Adrenal gland (tissue), 12 donors: Measurements from ENCODE around the gene POGZ. TPM values are rescaled to one million over a fixed set of nuclear protein-coding genes. Genes with fewer than 3 reads are reported as not detected.
A peak's percentile ranks its signal among the peaks of the same experiment; 100 is the strongest.

Experiments
- DNase-seq, 7 donors: peaks; one replicate each; pipeline ENCODE4 v3.0.0-alpha.2; 2019 to 2020
- H3K27ac ChIP-seq, 5 donors: fragments of 200-600 bp; sonication (generic) in 4 of 5; 1 replicate in 3 of 5; 2 replicates in 2 of 5; pipeline versions ENCODE4 v1.5.1 to v1.8.0; 2016 to 2020; ENCODE audit warnings: mild to moderate bottlenecking in 1 of 5
- H3K27me3 ChIP-seq: fragments of 200-600 bp; 2 replicates; pipeline ENCODE4 v1.8.0; 2021
- H3K36me3 ChIP-seq, 2 donors: fragments of 200-600 bp; replicated peaks in 1 of 2; 1 replicate in 1 of 2; 2 replicates in 1 of 2; pipeline versions ENCODE4 v1.5.1 to v1.8.0; 2018 to 2022
- H3K4me1 ChIP-seq, 2 donors: fragments of 200-600 bp; replicated peaks in 1 of 2; 1 replicate in 1 of 2; 2 replicates in 1 of 2; pipeline versions ENCODE4 v1.5.1 to v1.8.0; 2018 to 2021
- H3K4me3 ChIP-seq, 4 donors: fragments of 200-600 bp; sonication (generic) in 3 of 4; one replicate each; pipeline ENCODE4 v1.5.1; 2016 to 2018
- H3K9me3 ChIP-seq, 3 donors: fragments of 200-600 bp; sonication (generic) in 1 of 3; replicated peaks in 1 of 3; 1 replicate in 2 of 3; 2 replicates in 1 of 3; pipeline versions ENCODE4 v1.5.1 to v1.8.0; 2016 to 2021
- CTCF ChIP-seq, 6 experiments: fragments of 450-650 bp in 4 of 6; fragments of 200-600 bp in 2 of 6; sonication (generic) in 1 of 6; IDR thresholded peaks; 1 replicate in 5 of 6; 2 replicates in 1 of 6; pipeline versions ENCODE4 v1.5.1 to v1.8.0; 2016 to 2021; ENCODE audit warnings: antibody characterized with exemption in 6 of 6, mild to moderate bottlenecking in 2 of 6, moderate library complexity in 1 of 6
- POLR2A ChIP-seq, 2 donors: fragments of 450-650 bp; IDR thresholded peaks; one replicate each; pipeline ENCODE4 v1.6.1; 2017; ENCODE audit warnings: antibody characterized with exemption in 2 of 2, mild to moderate bottlenecking in 2 of 2, moderate library complexity in 1 of 2
- WGBS, 4 donors: extraction: QIAGEN DNeasy Blood & Tissue Kit in 2 of 4; methylation state at CpG; one replicate each; pipeline versions ENCODE4 v1.1.5 to v1.1.7; 2013 to 2017; 5-methylcytosine and 5-hydroxymethylcytosine counted together
- intact Hi-C, 2 donors: fragments of 100-400 bp; cut with DNase I; formaldehyde crosslinking; loops; one replicate each; pipeline versions ENCODE4 v1.14.1 to v1.15.0; 2022 to 2023
- polyA plus RNA-seq, 3 donors: library from polyadenylated mRNA; stranded (reverse); fragments of 200-250 nt in 2 of 3; fragments of 350-450 nt in 1 of 3; fragmentation: Illumina TruSeq in 1 of 3; extraction: RNeasy Lipid Tissue Mini Kit (QIAGEN cat#74804) in 1 of 3; gene quantifications; one replicate each; pipeline ENCODE4 v1.2.3, GENCODE V29; 2013 to 2014
- total RNA-seq, 9 donors: library from RNA; depleted of rRNA in 4 of 9; stranded (reverse); fragments of >200 nt in 4 of 9; fragments of 120-200 nt in 1 of 9; fragmentation: NEBNext Ultra II Directional in 1 of 9; extraction: Animal tissue kit (Norgen Biotek cat#: 25700) in 1 of 9; gene quantifications; one replicate each; pipeline versions ENCODE4 v1.1.0 to v1.2.4, GENCODE V29; 2013 to 2023
- donor health status: healthy with polysubstance abuse.
- donor health status: Bipolar disorder and iron deficiency.
- donor health status: DM: yes; HTN: yes; CAD: no.
- donor health status: DM: no; HTN: no; CAD: no.
- donor health status: DM: no; HTN: no; CAD: no.
- donor health status: DM: yes; HTN: yes; CAD: no.

Gene POGZ
- total and polyA plus RNA-seq, 12 donors = 24.0 to 117 (median 61.9) TPM

- H3K27me3 ChIP-seq = no peaks in the 10 kb centered on the region
- peaks cover 0 to 93% of the 10 kb centered on the region in 2 donors for H3K36me3 ChIP-seq
- H3K4me3 ChIP-seq = no peak overlapping the region
- intact Hi-C loops = loop anchor here in 1 of 2 donors (10.0 kb wide), 1 partner anchor 123 kb away; the partner anchor contains the start of gene ZNF687
- H3K27ac ChIP-seq = no peak overlapping the region
- TF ChIP-seq CTCF (IDR thresholded peaks at IDR 0.05) (no peak), POLR2A (IDR thresholded peaks at IDR 0.05) (no peak)
- no peaks in the 10 kb centered on the region for H3K9me3 ChIP-seq
- no peaks in the 10 kb centered on the region for H3K4me1 ChIP-seq
- WGBS, 4 donors = 86 to 99% (median 95%) methylated on average over 3 of the region's 3 CpGs
- DNase-seq = no peak
Measured at GRCh38 chr1:151407304-151407703, 52.0 kb downstream of the POGZ start.

GRCh38 chr1:151406176-151406575, 53.1 kb downstream of the POGZ start:
- Histone ChIP-seq H3K27ac (no peak overlapping the region), H3K9me3 (no peaks in the 10 kb centered on the region), H3K36me3 (peaks cover 0 to 93% of the 10 kb centered on the region in 2 donors), H3K27me3 (no peaks in the 10 kb centered on the region), H3K4me1 (peaks cover 0 to 3% of the 10 kb centered on the region in 2 donors), H3K4me3 (no peak overlapping the region)
- no peak for DNase-seq
- intact Hi-C loops = loop anchor here in 1 of 2 donors (10.0 kb wide), 1 partner anchor 121 kb away; the partner anchor contains the start of gene ZNF687
- WGBS, 4 donors = 82 to 90% (median 87%) methylated on average over 5 to 8 of the region's 8 CpGs
- TF ChIP-seq POLR2A (IDR thresholded peaks at IDR 0.05) (no peak), CTCF (IDR thresholded peaks at IDR 0.05) (no peak)

GRCh38 chr1:151405187-151405951, 53.9 kb downstream of the POGZ start:
- intact Hi-C loops = loop anchor here in 1 of 2 donors (10.0 kb wide), 1 partner anchor 121 kb away; the partner anchor contains the start of gene ZNF687

More at GRCh38 chr1:151405187-151405951, 53.9 kb downstream of the POGZ start:
- Histone ChIP-seq H3K27ac (no peak overlapping the region), H3K36me3 (peaks cover 0 to 93% of the 10 kb centered on the region in 2 donors), H3K4me1 (peaks cover 4 to 11% of the 10 kb centered on the region in 2 donors), H3K27me3 (no peaks in the 10 kb centered on the region), H3K4me3 (no peak overlapping the region), H3K9me3 (no peaks in the 10 kb centered on the region)
- 81 to 89% (median 86%) methylated on average over 10 to 13 of the region's 13 CpGs for WGBS, 4 donors
- DNase-seq = peak in 1 of 7 donors; percentile 42
- TF ChIP-seq CTCF (IDR thresholded peaks at IDR 0.05) (no peak), POLR2A (IDR thresholded peaks at IDR 0.05) (no peak)
